PFSK-1 (cell line): ENCODE measurements around the gene SLCO3A1.

Experiments
- REST ChIP-seq, 2 experiments: IDR thresholded peaks; 2 replicates each; pipeline versions ENCODE4 v1.6.1 to v1.8.0; 2011 to 2012; ENCODE audit warnings: low read depth in 2 of 2, low read length in 2 of 2, control low read depth in 1 of 2, inconsistent platforms in 1 of 2, mild to moderate bottlenecking in 1 of 2, moderate library complexity in 1 of 2; ENCODE audit not compliant: insufficient read depth in 1 of 2
- TAF1 ChIP-seq: IDR thresholded peaks from 2 replicates; pipeline ENCODE4 v1.6.1; 2012; ENCODE audit warnings: low read length, control low read depth, borderline replicate concordance; ENCODE audit not compliant: insufficient read depth

- no peak for TF ChIP-seq TAF1
- no peak for TF ChIP-seq REST (IDR thresholded peaks at IDR 0.05; ENCODE audit: insufficient read depth in 1 of 2, low read depth in 2 of 2, low read length in 2 of 2)
Observed at GRCh38 chr15:92034227-92034626, 180.7 kb downstream of the SLCO3A1 start.
